Spleen (tissue), 7 donors: ENCODE data around the gene CRHR2.

Experiments used
- POLR2A ChIP-seq, 3 donors: fragments of 450-650 bp; IDR thresholded peaks; one replicate each; pipeline ENCODE4 v1.5.1; 2017; ENCODE audit warnings: antibody characterized with exemption in 3 of 3, mild to moderate bottlenecking in 1 of 3
- TF ChIP-seq, protein P1 (sequence below), 11 experiments: fragments of 200-600 bp in 7 of 11; fragments of 450-650 bp in 4 of 11; sonication (generic) in 4 of 11; IDR thresholded peaks in 8 of 11; conservative IDR thresholded peaks in 3 of 11; 1 replicate in 7 of 11; 2 replicates in 4 of 11; pipeline versions ENCODE4 v1.4.0 to v1.8.0; 2016 to 2021; ENCODE audit warnings: antibody characterized with exemption in 11 of 11, inconsistent platforms in 4 of 11, mild to moderate bottlenecking in 1 of 11
- donor health status: DM: no; HTN: no; CAD: no; lungs with moderate emphysema.
- donor health status: DM: no; HTN: no; CAD: no.
- donor health status: DM: no; HTN: no; CAD: no.

GRCh38 chr7:30627026-30627425, 55.2 kb downstream of the CRHR2 start:
- TF ChIP-seq, protein P1, sequence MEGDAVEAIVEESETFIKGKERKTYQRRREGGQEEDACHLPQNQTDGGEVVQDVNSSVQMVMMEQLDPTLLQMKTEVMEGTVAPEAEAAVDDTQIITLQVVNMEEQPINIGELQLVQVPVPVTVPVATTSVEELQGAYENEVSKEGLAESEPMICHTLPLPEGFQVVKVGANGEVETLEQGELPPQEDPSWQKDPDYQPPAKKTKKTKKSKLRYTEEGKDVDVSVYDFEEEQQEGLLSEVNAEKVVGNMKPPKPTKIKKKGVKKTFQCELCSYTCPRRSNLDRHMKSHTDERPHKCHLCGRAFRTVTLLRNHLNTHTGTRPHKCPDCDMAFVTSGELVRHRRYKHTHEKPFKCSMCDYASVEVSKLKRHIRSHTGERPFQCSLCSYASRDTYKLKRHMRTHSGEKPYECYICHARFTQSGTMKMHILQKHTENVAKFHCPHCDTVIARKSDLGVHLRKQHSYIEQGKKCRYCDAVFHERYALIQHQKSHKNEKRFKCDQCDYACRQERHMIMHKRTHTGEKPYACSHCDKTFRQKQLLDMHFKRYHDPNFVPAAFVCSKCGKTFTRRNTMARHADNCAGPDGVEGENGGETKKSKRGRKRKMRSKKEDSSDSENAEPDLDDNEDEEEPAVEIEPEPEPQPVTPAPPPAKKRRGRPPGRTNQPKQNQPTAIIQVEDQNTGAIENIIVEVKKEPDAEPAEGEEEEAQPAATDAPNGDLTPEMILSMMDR (IDR thresholded peaks at IDR 0.05 in 8 of 11, conservative IDR thresholded peaks at IDR 0.05 in 3 of 11) = no peak
- no peak for TF ChIP-seq POLR2A (IDR thresholded peaks at IDR 0.05)
